HG03558 (cell line): ENCODE measurements around the gene LCOR.
"Not testable (repeated sequence)": the region's sequence is repeated elsewhere in the genome, so short reads cannot be mapped to it uniquely, and the experiment has no call there.

Experiments used
- ATAC-seq: cut with Tn5 transposase; IDR thresholded peaks from one replicate; pipeline ENCODE4 v1.9.1; 2021; ENCODE audit warnings: moderate number of reproducible peaks; ENCODE audit not compliant: unreplicated experiment; ENCODE audit errors: extremely low read depth

LCOR gene

GRCh38 chr10:96831867-96832720, at the start of gene LCOR:
LCOR (plus strand) TSS chr10:96832298; CDS start chr10:96949058, 116,760 bp downstream.
- peak; percentile 24 for ATAC-seq

DNA sequence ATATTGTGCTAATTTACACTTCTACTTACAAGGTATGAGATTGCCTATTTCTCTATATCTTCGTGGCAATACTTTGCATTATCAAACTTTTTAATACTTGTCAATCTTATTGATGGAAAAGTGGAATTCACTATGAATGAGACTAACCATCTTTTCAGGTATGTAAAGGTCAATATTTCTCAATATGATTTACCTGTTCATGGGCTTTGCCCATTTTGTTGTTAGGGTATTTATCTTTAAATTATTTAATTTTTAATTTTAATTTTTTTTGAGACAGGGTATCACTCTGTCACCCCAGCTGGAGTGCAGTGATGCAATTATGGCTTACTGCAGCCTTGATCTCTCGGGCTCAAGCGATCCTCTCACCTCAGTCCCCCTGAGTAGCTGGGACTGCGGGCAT, 47.8 kb upstream of the LCOR start:
- ATAC-seq, result no peak

DNA sequence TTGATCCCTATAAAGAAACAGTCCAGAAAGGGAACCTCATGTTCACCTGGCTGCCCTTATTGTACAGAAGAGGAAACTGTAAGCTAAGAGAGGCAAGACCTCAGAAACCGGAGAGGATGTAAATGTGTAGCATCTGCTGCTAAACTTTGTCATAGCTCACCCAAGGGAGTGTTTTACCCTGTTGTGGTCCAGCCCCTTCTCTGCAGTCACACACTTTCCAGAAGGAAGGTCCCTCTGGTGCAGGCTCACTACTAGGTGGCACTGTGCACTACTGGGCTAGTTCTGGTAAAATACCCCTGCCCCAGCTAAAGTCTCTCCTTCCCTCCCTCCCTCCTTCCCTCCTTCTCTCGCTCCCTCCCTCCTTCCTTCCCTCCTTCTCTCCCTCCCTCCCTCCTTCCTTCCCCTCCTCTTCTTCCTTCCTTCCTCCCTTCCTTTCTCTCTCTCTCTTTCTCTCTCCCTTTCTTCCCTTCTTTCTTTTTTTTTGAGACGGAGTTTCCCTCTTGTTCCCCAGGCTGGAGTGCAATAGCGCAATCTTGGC, 42.5 kb upstream of the LCOR start:
- no peak for ATAC-seq

DNA sequence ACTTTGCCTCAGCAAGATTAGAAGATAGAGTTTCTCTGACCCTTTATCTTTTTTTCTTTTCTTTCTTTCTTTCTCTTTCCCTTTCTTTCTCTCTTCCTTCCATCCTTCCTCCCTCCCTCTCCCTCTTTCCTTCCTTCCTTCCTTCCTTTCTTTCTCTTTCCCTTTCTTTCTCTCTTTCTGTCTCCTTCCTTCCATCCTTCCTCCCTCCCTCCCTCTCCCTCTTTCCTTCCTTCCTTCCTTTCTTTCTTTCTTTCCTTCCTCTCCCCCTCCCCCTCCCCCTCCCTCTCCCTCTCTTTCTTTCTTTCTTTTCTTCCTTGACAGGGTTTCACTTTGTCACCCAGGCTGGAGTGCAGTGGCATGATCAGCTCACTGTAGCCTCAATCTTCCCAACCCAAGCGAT, 40.2 kb upstream of the LCOR start:
- no peak for ATAC-seq

DNA sequence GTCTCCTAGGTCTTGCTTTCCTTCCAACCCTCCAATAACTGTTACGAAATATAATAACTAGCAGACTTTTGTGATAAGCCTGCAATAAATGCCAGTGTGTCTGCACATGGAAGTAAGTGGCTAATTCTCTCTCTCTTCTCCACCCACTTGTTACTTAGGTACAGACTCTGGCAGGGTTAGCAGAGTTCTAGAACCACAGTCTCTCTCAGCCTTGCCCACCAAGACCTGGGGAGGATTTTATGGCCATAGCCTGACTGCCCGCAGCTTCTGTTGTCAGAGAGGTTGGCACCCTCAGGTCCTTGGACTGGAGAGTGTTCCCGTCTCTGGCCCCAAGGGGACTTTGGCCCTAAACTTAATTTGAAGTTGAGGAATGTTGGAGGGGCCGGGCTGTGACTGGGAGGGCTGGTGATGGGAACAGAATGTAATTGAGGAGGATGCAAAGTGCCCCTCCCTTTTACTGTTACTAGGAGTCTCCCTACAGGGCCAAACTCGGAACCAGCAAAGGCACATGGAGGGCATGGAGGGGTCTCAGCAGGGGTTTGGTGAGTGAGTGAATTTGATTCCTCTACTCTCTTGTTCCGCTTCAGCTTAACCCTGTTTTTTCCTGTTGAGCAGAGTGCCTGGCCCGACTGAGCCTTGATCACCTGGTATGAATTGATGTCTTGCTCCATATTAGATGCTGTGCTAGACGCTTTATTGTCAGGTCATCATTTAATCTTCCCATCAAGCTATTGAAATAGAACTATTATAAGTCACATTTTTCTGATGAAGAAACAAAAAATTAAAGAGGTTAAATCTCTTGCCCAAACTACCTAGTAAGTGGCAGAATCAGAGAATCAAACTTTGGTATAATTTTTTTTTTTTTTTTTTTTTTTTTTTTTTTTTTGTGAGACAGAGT, 37.0 kb upstream of the LCOR start:
- ATAC-seq, result no peak

GRCh38 chr10:96797485-96797884, 34.6 kb upstream of the LCOR start:
- no peak for ATAC-seq

DNA sequence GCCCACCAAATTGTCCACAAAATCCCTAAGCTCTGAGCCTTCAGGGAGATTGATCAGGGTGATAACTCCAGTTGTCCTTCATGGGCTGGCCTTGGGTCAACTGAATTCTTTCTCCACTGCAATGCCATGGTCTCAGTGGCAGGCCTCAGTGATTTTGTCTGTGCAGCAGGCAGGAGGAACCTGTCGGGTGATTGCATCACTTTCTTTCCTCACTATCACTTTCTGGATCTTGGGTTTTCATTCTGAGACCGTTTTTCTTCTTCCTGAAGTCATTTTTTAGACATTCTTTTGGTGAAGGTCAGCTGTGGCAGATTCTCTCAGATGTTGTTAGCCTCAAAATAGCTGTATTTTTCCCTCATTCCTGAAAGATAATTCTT, 28.8 kb upstream of the LCOR start:
- ATAC-seq, result no peak

DNA sequence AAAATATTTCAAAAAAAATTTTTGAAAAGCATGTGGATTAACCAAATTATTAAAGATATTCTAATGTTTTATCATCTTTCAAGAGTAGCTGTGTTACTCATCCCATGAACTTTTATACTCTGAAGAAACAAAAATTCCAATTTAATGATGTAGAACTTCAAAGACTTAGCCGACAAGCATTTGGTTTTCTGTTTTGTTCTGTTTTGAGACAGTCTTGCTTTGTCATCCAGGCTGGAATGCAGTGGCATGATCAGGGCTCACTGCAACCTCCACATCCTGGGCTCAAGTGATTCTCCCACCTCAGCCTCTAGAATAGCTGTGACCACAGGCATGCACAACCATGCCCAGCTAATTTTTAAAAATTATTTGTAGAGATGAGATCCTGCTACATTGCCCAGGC, 17.8 kb upstream of the LCOR start:
- ATAC-seq, result no peak

- ATAC-seq, result not testable (repeated sequence)
Measured at GRCh38 chr10:96818971-96819370, 13.1 kb upstream of the LCOR start.

DNA sequence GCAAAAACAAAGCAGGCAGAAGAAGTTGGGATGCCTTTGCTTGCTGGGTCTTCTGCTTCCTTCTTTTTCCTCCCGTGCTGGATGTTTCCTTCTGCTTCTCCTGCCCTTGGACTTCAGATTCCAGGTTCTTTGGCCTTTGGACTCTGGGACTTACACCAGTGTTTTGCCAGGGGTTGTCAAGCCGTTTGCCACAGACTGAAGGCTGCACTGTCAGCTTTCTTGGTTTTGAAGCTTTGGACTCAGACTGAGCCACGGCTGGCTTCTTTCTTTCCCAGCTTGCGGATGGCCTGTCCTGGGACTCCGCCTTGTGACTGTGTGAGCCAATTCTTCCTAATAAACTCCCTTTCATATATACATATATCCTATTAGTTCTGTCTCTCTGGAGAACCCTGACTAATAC, 11.3 kb upstream of the LCOR start:
- ATAC-seq, result no peak

DNA sequence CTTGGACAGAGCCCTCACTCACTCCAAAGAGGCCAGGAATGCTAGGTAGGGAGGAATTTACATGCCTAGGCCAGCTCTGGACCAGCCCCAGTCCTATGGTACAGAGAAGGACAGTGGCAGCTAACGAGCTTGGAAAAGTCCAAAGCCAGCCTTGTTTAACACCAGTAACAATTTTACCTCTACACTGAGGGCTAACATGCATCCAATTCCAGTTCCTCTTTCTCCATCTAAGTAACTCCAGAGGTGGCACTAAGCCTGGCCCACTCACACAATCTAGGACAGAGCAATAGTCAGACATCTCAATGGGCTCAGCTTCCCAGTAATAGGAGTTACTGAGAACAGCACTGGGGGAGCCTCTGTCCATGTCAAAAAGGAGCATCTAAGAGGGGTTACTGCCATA, 5.7 kb upstream of the LCOR start:
- no peak for ATAC-seq

- no peak for ATAC-seq
Measured at GRCh38 chr10:96828609-96829008, 3.5 kb upstream of the LCOR start.

DNA sequence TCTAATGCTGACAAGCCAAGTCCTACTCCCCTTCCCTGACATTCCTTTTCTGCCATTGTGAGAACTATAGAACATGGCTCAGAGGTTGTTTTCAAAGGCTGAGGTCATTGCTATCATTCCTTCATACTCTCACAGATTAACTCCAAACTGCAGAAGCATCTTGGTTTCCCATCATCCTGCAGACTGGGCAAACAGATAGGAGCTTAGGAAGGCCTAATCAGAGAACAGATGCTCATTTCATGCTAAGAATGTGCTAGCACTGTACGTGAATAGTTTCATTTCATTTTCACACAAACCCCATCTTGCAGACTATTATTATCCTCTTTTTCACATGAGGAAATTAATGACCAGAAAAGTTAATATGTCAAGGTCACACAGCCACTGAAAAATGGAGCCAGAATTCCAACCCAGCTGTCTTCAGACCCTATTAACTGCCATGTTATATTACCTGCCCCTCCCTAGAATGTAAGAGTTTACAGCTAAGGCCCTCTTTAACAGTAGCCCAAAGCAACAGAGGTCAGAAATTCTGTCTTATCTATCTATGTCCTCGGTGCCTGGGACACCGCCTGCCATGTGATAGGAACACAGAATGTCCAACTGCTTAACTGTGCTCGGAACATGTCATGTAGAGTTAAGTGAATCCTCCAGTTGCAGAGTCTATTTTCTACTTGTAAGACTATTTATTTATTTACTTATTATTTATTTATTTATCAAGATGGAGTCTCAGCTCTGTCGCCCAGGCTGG, 2.9 kb upstream of the LCOR start:
- ATAC-seq, result no peak

- no peak for ATAC-seq
Measured at GRCh38 chr10:96830511-96831199, 1.4 kb upstream of the LCOR start.

DNA sequence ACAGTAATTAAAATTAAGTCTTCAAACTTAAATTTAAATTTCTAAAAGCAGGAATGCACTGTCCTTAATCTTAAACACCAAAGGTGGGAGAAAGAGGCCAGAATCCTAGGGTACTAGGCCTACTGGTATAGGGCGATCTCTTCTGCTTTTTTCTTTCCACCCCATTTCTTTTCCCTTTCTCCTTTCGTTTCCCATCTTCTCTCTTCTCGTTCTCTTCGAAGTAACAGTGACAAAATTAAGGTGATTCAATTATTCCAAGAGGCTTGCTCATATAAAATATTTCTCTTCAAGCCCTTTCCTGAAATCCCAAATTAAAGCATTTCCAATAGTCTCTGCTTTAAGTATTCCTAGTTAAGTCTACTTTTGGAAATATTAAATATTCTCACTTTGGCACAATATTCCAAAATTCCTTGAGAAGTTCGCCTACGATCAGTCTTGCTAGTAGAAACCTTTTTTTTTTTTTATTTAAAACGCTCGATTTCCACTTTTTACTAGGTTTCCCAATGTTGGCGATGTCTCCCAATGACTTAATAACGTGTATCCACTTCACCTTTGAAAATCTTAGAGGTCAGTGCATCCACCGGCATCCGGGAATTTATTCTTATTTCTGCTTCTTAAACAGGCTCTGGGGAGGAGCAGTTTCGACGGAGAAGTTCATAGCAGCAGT, 765 bp upstream of the LCOR start:
- ATAC-seq, result no peak

GRCh38 chr10:96832721-96833219, 672 bp downstream of the LCOR start:
- peak; percentile 29 for ATAC-seq

GRCh38 chr10:96833220-96834001, 1.3 kb downstream of the LCOR start:
- ATAC-seq, result no peak

GRCh38 chr10:96834120-96834519, 2.0 kb downstream of the LCOR start:
- no peak for ATAC-seq
